Measurements from ENCODE around the gene ATG7.

ATG7 gene

DNA sequence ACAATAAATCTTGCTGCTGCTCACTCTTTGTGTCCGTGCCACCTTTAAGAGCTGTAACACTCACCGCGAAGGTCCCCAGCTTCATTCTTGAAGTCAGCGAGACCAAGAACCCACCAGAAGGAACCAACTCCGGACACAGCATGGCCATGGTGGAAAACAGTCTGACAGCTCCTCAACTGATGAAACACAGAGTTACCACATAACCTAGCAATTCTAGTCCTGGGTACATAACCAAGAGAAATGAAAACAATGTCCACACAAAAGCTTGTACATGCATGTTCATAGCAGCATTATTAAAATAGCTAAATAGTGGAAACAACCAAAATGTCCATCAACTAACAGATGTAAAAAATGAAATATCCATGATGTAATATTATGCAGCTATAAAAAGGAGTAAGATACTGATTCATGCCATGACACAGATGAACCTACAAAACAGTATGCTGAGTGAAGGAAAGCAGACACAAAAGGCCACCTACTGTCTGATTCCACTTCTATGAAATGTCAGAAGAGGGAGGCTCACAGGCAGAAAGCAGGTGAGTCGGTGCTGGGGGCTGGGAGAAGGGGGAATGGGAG is 334.8 kb downstream of the ATG7 start:
- ATAC-seq, result no peak
- TF ChIP-seq SNAI2 (CRISPR knock-in tag; IDR thresholded peaks at IDR 0.05), result no peak
- TF ChIP-seq BACH2 (CRISPR knock-in tag; IDR thresholded peaks at IDR 0.05; ENCODE audit: borderline replicate concordance), result no peak
- TF ChIP-seq, protein P1, sequence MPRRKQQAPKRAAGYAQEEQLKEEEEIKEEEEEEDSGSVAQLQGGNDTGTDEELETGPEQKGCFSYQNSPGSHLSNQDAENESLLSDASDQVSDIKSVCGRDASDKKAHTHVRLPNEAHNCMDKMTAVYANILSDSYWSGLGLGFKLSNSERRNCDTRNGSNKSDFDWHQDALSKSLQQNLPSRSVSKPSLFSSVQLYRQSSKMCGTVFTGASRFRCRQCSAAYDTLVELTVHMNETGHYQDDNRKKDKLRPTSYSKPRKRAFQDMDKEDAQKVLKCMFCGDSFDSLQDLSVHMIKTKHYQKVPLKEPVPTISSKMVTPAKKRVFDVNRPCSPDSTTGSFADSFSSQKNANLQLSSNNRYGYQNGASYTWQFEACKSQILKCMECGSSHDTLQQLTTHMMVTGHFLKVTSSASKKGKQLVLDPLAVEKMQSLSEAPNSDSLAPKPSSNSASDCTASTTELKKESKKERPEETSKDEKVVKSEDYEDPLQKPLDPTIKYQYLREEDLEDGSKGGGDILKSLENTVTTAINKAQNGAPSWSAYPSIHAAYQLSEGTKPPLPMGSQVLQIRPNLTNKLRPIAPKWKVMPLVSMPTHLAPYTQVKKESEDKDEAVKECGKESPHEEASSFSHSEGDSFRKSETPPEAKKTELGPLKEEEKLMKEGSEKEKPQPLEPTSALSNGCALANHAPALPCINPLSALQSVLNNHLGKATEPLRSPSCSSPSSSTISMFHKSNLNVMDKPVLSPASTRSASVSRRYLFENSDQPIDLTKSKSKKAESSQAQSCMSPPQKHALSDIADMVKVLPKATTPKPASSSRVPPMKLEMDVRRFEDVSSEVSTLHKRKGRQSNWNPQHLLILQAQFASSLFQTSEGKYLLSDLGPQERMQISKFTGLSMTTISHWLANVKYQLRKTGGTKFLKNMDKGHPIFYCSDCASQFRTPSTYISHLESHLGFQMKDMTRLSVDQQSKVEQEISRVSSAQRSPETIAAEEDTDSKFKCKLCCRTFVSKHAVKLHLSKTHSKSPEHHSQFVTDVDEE (CRISPR knock-in tag; IDR thresholded peaks at IDR 0.05), result no peak
- TF ChIP-seq ESRRG (CRISPR knock-in tag; IDR thresholded peaks at IDR 0.05), result no peak
